22Rv1 (cell line): ENCODE data around the gene NFIL3.

Source experiments
- CTCF ChIP-seq: fragments of 450-650 bp; IDR thresholded peaks from 2 replicates; pipeline ENCODE4 v1.5.1; 2017; ENCODE audit warnings: mild to moderate bottlenecking
- ZFX ChIP-seq: fragments of 450-650 bp; IDR thresholded peaks from 2 replicates; pipeline ENCODE4 v1.6.1; 2017; ENCODE audit warnings: antibody characterized with exemption, borderline replicate concordance

- TF ChIP-seq CTCF, result no peak
- TF ChIP-seq ZFX, result no peak
Measured at GRCh38 chr9:91429501-91429900, 5.9 kb upstream of the NFIL3 start.
